IPS-NIHi11 (cell line): ENCODE data around the gene PPFIA3.

Experiments used
- DNase-seq: peaks from one replicate; pipeline ENCODE4 v3.0.0; 2012; ENCODE audit warnings: mixed read lengths, low spot score

The PPFIA3 gene

DNA sequence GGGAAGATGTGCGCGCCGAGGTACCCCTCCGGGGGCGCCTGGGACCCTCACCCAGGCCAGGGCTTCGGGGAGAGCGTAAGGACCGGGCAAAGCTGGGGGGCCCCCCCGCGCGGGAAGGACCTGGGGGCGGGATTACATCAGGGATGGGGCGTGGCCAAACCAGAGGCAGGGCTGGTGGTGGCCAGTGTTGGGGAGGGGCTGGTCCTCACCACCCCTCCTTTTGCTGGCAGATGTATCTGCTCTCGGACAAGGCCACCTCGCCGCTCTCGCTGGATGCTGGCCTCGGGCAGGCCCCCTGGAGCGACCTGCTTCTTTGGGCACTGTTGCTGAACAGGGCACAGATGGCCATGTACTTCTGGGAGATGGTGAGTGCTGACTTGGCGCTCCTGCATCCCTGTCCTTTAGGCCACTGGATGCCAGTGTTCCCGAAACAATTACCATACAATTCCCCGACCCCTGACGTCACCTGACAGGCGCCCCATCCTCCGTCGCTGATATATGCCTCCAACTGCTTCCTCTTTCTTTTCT is 63.6 kb downstream of the PPFIA3 start:
- DNase-seq, result no peak

GRCh38 chr19:49186108-49186507 is 66.8 kb downstream of the PPFIA3 start:
- DNase-seq, result no peak

DNA sequence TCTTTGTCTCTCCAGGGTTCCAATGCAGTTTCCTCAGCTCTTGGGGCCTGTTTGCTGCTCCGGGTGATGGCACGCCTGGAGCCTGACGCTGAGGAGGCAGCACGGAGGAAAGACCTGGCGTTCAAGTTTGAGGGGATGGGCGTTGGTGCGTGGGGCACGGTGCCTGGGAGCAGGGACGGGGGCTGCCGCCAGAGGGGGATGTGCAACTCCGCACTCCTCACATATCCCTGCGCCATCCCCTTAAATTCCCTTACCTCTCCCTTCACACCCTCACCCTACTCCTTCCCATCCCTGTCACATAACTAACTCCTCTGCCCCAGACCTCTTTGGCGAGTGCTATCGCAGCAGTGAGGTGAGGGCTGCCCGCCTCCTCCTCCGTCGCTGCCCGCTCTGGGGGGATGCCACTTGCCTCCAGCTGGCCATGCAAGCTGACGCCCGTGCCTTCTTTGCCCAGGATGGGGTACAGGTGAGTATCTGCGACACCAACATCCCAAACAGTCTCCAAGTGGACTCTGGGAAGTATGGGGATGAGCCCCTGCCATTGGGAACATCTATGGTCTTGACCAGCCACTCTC is 69.4 kb downstream of the PPFIA3 start:
- DNase-seq, result peak; percentile 41

DNA sequence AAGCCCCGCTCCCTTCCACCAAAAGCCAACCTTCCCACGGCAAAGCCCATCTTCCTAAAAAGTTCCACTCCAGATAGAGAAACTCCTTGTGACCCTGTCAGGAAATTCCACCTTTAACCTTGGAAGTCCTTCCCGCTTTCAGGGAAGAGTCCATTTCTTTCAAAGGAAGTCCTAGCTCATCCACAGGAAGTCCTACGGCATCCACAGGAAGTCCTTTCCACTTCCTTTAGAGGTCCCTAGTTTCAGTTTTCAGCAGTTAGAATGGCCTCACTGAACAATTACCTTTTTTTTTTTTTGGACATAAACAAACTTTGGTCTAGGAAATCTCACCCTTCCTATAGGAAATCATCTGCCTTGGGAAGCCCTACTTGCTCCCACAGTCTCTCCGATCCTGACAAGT is 69.9 kb downstream of the PPFIA3 start:
- DNase-seq, result no peak

GRCh38 chr19:49190781-49191180 is 71.4 kb downstream of the PPFIA3 start:
- DNase-seq, result no peak

- DNase-seq, result no peak
These were observed 74.6 kb downstream of the PPFIA3 start for GRCh38 chr19:49193822-49194394.

DNA sequence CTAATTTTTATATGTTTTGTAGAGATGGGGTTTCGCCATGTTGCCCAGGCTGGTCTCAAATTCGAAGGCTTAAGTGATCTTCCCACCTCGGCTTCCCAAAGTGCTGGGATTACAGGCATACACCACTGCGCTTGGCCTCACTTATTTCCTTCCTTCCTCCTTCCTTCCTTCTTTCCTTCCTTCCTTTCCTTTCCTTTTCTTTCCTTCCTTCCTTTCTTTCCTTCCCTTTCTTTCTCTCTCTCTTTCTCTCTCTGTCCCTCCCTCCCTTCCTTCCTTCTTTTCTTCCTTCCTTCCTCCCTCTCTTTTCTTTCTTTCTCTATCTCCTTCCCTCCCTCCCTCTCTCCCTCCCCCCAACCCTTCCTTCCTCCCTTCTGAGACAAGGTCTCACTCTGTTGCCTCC is 75.1 kb downstream of the PPFIA3 start:
- DNase-seq, result no peak

- peak; percentile 60 for DNase-seq
These were observed 77.3 kb downstream of the PPFIA3 start for GRCh38 chr19:49196527-49197240.

DNA sequence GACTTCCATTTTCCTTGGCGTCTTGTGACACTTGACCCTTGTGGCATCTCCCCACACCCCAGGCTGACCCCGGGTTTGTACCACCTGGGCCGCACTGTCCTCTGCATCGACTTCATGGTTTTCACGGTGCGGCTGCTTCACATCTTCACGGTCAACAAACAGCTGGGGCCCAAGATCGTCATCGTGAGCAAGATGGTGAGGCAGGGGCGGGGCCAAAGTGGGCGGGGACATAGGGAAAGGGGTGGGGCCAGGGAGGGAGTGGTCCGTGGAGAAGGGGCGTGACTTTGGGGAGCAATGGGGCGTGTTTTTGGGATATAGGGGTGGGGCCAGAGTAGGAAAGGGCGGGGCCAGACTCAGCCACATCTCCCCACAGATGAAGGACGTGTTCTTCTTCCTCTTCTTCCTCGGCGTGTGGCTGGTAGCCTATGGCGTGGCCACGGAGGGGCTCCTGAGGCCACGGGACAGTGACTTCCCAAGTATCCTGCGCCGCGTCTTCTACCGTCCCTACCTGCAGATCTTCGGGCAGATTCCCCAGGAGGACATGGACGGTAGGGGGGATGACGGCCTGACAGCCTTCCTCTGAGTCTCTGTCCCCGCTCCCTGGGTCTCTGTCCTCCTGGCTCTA is 81.0 kb downstream of the PPFIA3 start:
- DNase-seq, result peak; percentile 64
